ENCODE data around the gene UTP4.

DNA sequence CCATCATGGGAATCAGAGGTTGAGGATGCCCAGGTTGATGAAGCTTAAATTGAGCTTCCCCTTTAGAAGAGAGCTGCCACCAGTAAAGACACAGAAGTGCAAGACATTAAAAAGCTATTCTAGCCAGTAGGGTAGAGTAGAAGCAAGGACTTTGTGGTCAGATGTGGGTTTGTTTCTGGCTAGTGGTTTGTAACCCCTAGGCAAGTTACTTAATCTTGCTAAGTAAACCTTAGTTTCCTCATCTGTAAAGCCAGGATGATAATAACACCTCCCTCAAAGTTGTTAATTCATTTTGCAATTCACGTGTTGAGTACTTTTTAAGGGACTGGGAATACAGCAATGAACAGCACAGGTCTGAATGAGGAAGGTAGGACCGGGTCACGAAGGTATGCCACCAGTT lies 58.1 kb downstream of the UTP4 start:
- TF ChIP-seq POLR2A (IDR thresholded peaks at IDR 0.05) (no peak), EP300 (IDR thresholded peaks at IDR 0.05) (no peak)
- TF ChIP-seq, protein P1, sequence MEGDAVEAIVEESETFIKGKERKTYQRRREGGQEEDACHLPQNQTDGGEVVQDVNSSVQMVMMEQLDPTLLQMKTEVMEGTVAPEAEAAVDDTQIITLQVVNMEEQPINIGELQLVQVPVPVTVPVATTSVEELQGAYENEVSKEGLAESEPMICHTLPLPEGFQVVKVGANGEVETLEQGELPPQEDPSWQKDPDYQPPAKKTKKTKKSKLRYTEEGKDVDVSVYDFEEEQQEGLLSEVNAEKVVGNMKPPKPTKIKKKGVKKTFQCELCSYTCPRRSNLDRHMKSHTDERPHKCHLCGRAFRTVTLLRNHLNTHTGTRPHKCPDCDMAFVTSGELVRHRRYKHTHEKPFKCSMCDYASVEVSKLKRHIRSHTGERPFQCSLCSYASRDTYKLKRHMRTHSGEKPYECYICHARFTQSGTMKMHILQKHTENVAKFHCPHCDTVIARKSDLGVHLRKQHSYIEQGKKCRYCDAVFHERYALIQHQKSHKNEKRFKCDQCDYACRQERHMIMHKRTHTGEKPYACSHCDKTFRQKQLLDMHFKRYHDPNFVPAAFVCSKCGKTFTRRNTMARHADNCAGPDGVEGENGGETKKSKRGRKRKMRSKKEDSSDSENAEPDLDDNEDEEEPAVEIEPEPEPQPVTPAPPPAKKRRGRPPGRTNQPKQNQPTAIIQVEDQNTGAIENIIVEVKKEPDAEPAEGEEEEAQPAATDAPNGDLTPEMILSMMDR (IDR thresholded peaks at IDR 0.05) = no peak
